Panc1 (cell line): ENCODE data around the gene RNF39. TPM values are rescaled to one million over a fixed set of nuclear protein-coding genes. Genes with fewer than 3 reads are reported as not detected.
"Not testable (repeated sequence)": the region's sequence is repeated elsewhere in the genome, so short reads cannot be mapped to it uniquely, and the experiment has no call there.

Source experiments
- ATAC-seq: fragments of 200-7000 bp; cut with Tn5 transposase; 2 replicates; pipeline ENCODE4 v1.9.1; 2020; ENCODE audit warnings: mild to moderate bottlenecking, moderate library complexity
- BruUV-seq: library from RNA; stranded (reverse); fragments of 400-500 nt; replicated peaks from 2 replicates; lab custom pipeline; 2021; lab: Mats Ljungman, UMichigan
- CTCF ChIA-PET: fragments of 300-600 bp; sonication (Branson Sonifier 250); formaldehyde crosslinking; loops from one replicate; lab custom pipeline; 2022; ENCODE audit warnings: antibody characterized with exemption; lab: Charles Lee
- POLR2A ChIA-PET: fragments of 300-600 bp; sonication (Branson Sonifier 250); formaldehyde crosslinking; loops from one replicate; lab custom pipeline; 2022; ENCODE audit warnings: antibody characterized with exemption; lab: Charles Lee
- DNase-seq: peaks from one replicate; pipeline ENCODE4 v3.0.0-alpha.2; 2010; ENCODE audit warnings: low read depth, low spot score
- H3K27ac ChIP-seq: 2 replicates; pipeline ENCODE4 v1.5.1; 2011; ENCODE audit warnings: mild to moderate bottlenecking, low read length, inconsistent platforms
- H3K27me3 ChIP-seq: fragments of 200-500 bp; sonication (Bioruptor generic); 2 replicates; pipeline ENCODE4 v1.6.0; 2014; ENCODE audit warnings: low read length, inconsistent platforms; ENCODE audit not compliant: control insufficient read depth, insufficient read depth
- H3K36me3 ChIP-seq: fragments of 200-500 bp; sonication (Bioruptor generic); 2 replicates; pipeline ENCODE4 v1.5.1; 2014; ENCODE audit warnings: inconsistent platforms, mild to moderate bottlenecking, low read length, moderate library complexity; ENCODE audit not compliant: control insufficient read depth, insufficient read depth
- H3K4me1 ChIP-seq: 2 replicates; pipeline ENCODE4 v1.5.1; 2011; ENCODE audit warnings: inconsistent platforms, mild to moderate bottlenecking, low read length, moderate library complexity; ENCODE audit not compliant: control insufficient read depth, insufficient read depth
- H3K4me3 ChIP-seq, 2 experiments: 2 replicates each; pipeline ENCODE4 v1.5.1; 2011 to 2012; ENCODE audit warnings: low read depth in 2 of 2, low read length in 2 of 2, mild to moderate bottlenecking in 2 of 2, inconsistent platforms in 1 of 2, moderate library complexity in 1 of 2
- H3K9me3 ChIP-seq: fragments of 200-500 bp; sonication (Bioruptor generic); 2 replicates; pipeline ENCODE4 v1.5.1; 2014; ENCODE audit warnings: low read depth, mild to moderate bottlenecking, inconsistent platforms, low read length, moderate library complexity; ENCODE audit not compliant: control insufficient read depth, insufficient read depth
- POLR2AphosphoS5 ChIP-seq: IDR thresholded peaks from 2 replicates; pipeline ENCODE4 v1.6.1; 2012; ENCODE audit warnings: mild to moderate bottlenecking, low read depth, low read length, moderate library complexity
- SIN3A ChIP-seq: IDR thresholded peaks from 2 replicates; pipeline ENCODE4 v1.6.1; 2012; ENCODE audit warnings: low read depth, mild to moderate bottlenecking, low read length, moderate library complexity, borderline replicate concordance; ENCODE audit not compliant: insufficient read depth
- TCF7L2 ChIP-seq: IDR thresholded peaks from 2 replicates; pipeline ENCODE4 v1.6.1; 2011; ENCODE audit warnings: mild to moderate bottlenecking, low read depth, low read length, inconsistent platforms
- in situ Hi-C: cut with HindIII; loops from 2 replicates; pipeline ENCODE4 v1.10.0; 2016; ENCODE audit warnings: low sequenced_read_pairs, low pct_unique_long_range_greater_than_20kb
- intact Hi-C: fragments of 100-400 bp; cut with micrococcal nuclease; formaldehyde crosslinking; loops from one replicate; pipeline ENCODE4 v1.10.0; 2022; ENCODE audit not compliant: unreplicated experiment
- total RNA-seq: library from RNA; stranded (reverse); gene quantifications from one replicate; pipeline ENCODE4 v1.2.1, GENCODE V29; 2021; ENCODE audit not compliant: unreplicated experiment
- TF ChIP-seq, protein P1 (sequence below), 2 experiments: IDR thresholded peaks; 2 replicates each; pipeline ENCODE4 v1.6.1; 2011 to 2012; ENCODE audit warnings: low read depth in 2 of 2, control low read depth in 1 of 2, low read length in 1 of 2, mild to moderate bottlenecking in 1 of 2, moderate library complexity in 1 of 2; ENCODE audit not compliant: insufficient read depth in 1 of 2
- TF ChIP-seq, protein P2 (sequence below): fragments of 450-650 bp; IDR thresholded peaks from 2 replicates; pipeline ENCODE4 v1.5.1; 2017; ENCODE audit warnings: mild to moderate bottlenecking

RNF39 gene
- total RNA-seq, 1 experiment from 2014 or later = not detected

DNA sequence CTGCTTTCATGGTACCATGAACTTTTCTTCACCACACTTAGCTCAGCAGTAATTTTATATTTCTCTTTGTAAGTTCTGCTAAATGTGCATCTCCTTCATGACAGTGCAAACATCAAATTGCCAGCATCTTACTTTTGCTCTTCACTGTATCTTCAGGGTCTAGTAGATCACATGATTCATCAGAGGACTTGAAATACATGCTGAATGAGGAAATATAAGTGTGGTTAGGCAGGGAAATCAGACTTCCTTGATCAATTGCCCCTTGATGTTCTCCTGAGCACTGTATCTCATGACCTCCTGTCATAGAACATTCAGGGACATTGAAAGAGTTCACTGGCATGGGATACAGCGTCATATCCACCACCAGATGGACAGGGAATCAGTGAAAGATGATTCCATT is 39.8 kb downstream of the RNF39 start:
- H3K4me1 ChIP-seq = no peaks in the 10 kb centered on the region
- no peaks in the 10 kb centered on the region for H3K27me3 ChIP-seq
- ChIA-PET CTCF (no interaction called here), POLR2A (no interaction called here)
- ATAC-seq (no peak), DNase-seq (no peak)
- TF ChIP-seq TCF7L2 = no peak
- TF ChIP-seq SIN3A = no peak
- TF ChIP-seq, protein P1, sequence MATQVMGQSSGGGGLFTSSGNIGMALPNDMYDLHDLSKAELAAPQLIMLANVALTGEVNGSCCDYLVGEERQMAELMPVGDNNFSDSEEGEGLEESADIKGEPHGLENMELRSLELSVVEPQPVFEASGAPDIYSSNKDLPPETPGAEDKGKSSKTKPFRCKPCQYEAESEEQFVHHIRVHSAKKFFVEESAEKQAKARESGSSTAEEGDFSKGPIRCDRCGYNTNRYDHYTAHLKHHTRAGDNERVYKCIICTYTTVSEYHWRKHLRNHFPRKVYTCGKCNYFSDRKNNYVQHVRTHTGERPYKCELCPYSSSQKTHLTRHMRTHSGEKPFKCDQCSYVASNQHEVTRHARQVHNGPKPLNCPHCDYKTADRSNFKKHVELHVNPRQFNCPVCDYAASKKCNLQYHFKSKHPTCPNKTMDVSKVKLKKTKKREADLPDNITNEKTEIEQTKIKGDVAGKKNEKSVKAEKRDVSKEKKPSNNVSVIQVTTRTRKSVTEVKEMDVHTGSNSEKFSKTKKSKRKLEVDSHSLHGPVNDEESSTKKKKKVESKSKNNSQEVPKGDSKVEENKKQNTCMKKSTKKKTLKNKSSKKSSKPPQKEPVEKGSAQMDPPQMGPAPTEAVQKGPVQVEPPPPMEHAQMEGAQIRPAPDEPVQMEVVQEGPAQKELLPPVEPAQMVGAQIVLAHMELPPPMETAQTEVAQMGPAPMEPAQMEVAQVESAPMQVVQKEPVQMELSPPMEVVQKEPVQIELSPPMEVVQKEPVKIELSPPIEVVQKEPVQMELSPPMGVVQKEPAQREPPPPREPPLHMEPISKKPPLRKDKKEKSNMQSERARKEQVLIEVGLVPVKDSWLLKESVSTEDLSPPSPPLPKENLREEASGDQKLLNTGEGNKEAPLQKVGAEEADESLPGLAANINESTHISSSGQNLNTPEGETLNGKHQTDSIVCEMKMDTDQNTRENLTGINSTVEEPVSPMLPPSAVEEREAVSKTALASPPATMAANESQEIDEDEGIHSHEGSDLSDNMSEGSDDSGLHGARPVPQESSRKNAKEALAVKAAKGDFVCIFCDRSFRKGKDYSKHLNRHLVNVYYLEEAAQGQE (IDR thresholded peaks at IDR 0.05; ENCODE audit: insufficient read depth in 1 of 2, low read depth in 2 of 2, low read length in 1 of 2) = no peak
- H3K36me3 ChIP-seq = no peaks in the 10 kb centered on the region
- no peak overlapping the region for H3K27ac ChIP-seq
- no peak overlapping the region for H3K4me3 ChIP-seq
- in situ Hi-C loops (no loop called here), intact Hi-C loops (no loop called here)
- no peaks in the 10 kb centered on the region for H3K9me3 ChIP-seq
- BruUV-seq = no TSS peak

DNA sequence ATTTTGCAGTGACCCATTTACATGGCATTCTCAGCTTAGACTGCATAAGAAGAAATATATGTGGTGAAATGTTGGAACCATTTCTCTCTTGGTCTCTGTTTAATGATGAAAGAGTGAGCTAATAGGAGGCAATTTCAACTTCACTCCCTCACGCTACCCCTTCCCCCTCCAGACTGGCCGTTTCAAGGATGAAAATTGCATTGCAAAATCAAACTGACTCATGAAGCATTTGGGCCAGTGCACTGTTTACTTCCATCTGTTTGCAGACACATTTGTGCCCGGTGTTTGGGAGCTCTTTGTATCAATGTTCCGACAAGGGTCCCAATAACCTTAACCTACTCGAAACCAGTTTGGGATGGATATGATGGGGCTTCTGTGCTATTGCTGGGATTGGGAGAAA is 42.1 kb downstream of the RNF39 start:
- CTCF ChIA-PET, H3K36me3 ChIP-seq, H3K9me3 ChIP-seq, in situ Hi-C loops, BruUV-seq, H3K4me3 ChIP-seq, H3K27me3 ChIP-seq, intact Hi-C loops, DNase-seq, ATAC-seq, POLR2A ChIA-PET, H3K27ac ChIP-seq, H3K4me1 ChIP-seq: not testable (repeated sequence)

DNA sequence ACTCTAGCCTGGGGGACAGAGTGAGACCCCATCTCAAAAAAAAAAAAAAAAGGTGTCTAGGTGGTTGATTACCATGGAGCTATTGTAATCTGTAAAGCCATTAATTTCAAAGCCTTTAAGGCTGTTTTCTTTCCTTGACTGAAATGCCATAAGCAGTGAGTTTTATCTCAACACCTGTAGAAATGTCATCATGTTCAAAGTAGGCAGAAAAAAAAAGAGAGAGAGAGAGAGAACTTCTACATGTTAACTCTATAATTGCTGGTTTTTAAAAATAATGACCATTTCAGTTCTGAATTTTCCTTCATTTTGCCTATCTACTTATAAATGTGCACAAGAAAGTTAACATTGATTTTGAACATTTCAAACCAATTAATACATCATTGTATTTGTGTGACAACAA is 44.2 kb downstream of the RNF39 start:
- H3K27ac ChIP-seq = no peak overlapping the region
- no TSS peak for BruUV-seq
- ChIA-PET POLR2A (no interaction called here), CTCF (no interaction called here)
- intact Hi-C loops (no loop called here), in situ Hi-C loops (no loop called here)
- H3K4me1 ChIP-seq = no peaks in the 10 kb centered on the region
- ATAC-seq = no peak
- no peaks in the 10 kb centered on the region for H3K27me3 ChIP-seq
- no peaks in the 10 kb centered on the region for H3K9me3 ChIP-seq
- no peak for DNase-seq
- no peak overlapping the region for H3K4me3 ChIP-seq
- no peaks in the 10 kb centered on the region for H3K36me3 ChIP-seq
- no peak for TF ChIP-seq POLR2AphosphoS5
- TF ChIP-seq, protein P1 (IDR thresholded peaks at IDR 0.05; ENCODE audit: insufficient read depth in 1 of 2, low read depth in 2 of 2, low read length in 1 of 2) = no peak
- TF ChIP-seq, protein P2, sequence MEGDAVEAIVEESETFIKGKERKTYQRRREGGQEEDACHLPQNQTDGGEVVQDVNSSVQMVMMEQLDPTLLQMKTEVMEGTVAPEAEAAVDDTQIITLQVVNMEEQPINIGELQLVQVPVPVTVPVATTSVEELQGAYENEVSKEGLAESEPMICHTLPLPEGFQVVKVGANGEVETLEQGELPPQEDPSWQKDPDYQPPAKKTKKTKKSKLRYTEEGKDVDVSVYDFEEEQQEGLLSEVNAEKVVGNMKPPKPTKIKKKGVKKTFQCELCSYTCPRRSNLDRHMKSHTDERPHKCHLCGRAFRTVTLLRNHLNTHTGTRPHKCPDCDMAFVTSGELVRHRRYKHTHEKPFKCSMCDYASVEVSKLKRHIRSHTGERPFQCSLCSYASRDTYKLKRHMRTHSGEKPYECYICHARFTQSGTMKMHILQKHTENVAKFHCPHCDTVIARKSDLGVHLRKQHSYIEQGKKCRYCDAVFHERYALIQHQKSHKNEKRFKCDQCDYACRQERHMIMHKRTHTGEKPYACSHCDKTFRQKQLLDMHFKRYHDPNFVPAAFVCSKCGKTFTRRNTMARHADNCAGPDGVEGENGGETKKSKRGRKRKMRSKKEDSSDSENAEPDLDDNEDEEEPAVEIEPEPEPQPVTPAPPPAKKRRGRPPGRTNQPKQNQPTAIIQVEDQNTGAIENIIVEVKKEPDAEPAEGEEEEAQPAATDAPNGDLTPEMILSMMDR = no peak
